ENCODE measurements around the gene INAFM1.

The INAFM1 gene

DNA sequence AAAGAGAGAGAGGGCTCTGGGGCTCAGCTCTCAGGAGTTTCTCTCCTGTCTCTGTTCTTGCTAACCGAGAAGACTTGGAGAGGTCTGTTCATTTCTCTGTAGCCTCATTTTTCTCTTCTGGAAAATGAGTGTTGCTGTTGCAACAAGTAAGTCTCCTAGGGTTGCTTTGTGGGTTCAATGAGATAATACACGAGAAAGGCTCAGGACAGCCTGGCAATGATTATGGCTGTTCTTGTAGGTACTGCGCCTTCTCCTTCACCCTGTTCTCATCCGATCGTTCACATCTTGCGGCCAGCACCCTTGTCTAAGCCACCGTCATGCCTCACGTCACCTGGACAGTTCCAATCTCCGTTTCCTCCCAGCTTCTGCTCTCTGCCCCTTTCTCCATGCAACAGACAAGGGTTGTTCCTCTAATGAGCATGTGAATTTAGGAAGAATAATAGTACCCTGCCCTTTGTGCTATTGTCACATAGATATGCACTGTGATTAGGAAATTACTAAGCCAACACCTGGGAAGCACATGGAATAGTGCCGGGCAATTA lies 39.1 kb downstream of the INAFM1 start:
- no peak for DNase-seq

DNA sequence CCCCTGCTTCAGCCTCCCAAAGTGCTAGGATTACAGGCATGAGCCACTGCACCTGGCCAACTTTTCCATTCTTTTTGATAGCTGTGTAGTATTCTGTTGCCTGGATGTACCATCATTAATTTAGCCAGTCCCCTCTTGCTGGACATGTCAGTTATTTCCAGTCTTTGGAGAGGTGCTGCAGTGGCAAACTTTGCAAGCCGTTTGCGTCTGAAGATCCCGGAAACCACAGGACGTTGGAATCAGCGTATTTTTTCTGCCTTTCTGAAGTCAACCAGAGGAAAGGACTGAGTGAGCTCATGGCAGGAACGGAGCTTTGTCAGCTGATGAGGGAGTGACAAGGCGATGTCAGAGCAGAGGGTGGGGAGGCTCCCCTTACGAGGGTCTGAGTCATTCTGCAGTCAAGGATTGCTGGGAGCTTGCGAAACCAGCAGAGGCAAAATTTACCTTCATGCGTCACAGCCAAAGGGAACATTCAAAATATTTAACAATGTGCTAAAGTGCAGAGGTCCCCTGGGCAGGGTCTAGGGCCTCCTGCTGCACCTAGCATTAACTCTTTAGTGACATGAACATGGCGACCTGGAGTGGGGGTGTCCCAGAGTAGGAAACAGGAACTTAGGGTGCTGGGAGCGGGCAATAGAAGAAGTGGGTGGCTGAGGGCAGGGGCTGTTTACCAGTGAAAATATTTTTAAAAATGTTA lies 40.6 kb downstream of the INAFM1 start:
- DNase-seq: peak; percentile 91

DNA sequence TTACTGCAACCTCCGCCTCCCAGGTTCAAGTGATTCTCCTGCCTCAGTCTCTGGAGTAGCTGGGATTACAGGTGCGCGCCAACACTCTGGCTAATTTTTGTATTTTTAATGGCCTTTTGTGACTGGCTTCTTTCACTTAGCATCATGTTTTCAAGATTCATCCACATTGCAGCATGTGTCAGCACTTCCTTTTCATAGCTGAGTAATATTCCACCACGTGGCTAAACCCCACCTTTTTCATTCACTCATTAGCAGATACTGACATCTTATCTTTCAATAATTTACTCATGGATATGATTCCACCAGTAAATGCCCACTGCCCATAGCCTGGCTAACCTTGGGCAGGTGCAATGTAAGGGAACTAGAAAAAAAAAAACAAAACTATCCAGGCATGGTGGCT lies 41.8 kb downstream of the INAFM1 start:
- no peak for DNase-seq

DNA sequence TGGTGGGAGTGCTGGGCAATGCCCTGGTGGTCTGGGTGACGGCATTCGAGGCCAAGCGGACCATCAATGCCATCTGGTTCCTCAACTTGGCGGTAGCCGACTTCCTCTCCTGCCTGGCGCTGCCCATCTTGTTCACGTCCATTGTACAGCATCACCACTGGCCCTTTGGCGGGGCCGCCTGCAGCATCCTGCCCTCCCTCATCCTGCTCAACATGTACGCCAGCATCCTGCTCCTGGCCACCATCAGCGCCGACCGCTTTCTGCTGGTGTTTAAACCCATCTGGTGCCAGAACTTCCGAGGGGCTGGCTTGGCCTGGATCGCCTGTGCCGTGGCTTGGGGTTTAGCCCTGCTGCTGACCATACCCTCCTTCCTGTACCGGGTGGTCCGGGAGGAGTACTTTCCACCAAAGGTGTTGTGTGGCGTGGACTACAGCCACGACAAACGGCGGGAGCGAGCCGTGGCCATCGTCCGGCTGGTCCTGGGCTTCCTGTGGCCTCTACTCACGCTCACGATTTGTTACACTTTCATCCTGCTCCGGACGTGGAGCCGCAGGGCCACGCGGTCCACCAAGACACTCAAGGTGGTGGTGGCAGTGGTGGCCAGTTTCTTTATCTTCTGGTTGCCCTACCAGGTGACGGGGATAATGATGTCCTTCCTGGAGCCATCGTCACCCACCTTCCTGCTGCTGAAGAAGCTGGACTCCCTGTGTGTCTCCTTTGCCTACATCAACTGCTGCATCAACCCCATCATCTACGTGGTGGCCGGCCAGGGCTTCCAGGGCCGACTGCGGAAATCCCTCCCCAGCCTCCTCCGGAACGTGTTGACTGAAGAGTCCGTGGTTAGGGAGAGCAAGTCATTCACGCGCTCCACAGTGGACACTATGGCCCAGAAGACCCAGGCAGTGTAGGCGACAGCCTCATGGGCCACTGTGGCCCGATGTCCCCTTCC lies 45.5 kb downstream of the INAFM1 start:
- no peak for DNase-seq

DNA sequence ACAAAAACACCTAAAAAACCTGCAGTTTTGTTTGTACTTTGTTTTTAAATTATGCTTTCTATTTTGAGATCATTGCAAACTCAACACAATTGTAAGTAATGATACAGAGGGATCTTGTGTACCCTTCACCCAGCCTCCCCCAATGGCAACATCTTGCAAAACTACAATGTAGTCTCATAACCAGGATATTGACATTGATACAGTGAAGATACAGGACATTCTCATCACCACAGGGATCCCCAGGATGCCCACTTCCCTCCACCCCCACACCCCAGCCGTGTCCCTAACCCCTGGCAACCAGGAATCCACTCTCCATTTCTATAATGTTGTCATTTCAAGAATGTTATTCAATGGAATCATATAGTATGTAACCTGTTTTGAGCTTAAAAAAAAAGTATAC lies 46.9 kb downstream of the INAFM1 start:
- DNase-seq: no peak

DNA sequence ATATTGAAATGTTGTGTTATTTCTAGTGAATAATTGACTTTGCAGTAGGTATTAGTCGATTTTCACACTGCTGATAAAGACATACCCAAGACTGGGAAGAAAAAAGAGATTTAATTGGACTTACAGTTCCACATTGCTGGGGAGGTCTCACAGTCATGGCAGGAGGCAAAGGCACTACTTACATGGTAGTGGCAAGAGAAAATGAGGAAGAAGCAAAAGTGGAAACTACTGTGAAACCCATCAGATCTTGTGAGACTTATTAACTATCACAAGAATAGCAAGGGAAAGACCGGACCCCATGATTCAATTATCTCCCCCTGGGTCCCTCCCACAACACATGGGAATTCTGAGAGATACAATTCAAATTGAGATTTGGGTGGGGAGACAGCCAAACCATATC lies 47.4 kb downstream of the INAFM1 start:
- DNase-seq: no peak

DNA sequence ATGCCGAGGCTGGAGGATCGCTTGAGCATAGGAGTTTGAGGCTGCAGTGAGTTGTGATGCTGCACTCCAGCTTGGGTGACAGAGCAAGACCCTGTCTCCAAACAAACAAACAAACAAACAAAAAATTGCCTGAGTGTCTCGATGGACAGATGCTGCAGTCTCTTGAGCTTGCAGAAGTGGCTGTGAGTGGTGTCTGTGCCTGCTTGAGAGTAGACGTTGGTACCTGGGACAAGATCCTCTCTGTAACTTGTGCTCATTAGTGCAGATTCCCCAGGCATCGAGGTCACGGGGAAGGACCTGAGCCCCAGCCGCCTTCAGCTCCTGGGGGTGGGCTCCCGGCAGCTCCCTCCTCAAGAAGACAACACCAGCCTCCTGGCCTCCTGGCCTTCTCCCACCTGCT lies 48.7 kb downstream of the INAFM1 start:
- no peak for DNase-seq

DNA sequence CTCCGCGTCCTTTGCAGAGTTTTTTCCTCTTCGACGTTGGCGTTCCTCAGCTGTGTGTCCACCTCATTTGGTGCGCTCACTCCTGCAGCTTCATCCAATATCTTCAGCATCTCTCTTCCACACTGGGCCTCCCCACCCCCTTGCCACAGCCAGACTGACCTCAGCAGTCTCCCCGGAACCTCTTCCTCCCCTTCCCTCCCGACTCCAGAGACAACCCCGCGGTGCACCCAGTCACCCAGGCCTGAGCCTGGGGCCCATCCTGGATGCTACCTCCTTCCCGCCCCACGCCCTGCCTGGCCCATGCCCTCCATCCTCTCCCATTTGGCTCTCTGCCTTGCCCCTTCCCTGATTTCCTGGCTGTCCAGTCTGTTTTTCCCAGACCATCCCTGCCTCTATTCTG lies 49.2 kb downstream of the INAFM1 start:
- no peak for DNase-seq

DNA sequence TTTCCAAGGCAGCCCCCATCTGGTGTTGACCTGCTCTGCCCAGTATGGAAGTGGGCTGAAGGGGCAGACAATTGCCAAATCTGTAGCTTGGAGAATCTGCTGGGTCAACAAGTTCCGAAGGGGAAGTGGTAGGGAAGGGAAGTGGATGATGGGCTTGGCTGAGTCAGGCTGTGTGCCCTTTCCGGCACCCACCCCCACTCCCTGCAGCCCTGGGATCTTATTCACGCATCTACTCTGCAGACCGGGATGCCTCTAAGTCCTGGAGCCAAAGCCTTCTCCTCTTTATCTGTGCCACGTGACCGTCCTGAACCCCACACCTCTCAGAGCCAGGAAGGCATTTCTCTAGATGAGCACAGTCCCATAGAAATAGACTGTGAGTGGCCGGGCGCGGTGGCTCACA lies 49.8 kb downstream of the INAFM1 start:
- peak; percentile 11 for DNase-seq
